ENCODE data around the gene CRTAC1. TPM values are rescaled to one million over a fixed set of nuclear protein-coding genes. Genes with fewer than 3 reads are reported as not detected.

Gene CRTAC1
- total and polyA plus RNA-seq, 2 experiments from 2014 or later = 0.47 to 1.2 TPM

DNA sequence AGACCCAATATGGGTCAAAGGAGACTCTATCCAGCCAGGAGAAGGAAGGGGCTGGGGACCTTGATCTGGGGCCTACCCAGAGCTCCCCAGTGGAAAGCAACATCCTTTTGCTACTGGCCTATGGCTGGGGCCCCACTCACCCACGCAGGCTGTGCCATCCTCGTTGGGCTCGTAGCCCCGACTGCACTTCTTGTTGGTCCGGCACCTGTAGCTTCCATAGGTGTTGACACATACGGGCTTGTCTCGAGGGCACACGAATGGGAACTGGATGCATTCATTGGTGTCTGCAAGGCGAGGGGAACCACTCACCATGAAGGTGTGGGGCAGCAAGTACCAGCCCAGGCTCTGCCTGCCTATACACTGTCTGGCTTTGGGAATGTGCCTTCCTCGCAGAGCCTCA is 150.3 kb downstream of the CRTAC1 start:
- H3K9me2 ChIP-seq (ENCODE audit: insufficient read depth) = peaks cover 14% of the 10 kb centered on the region
- no peak overlapping the region for H3K4me2 ChIP-seq
- H3K36me3 ChIP-seq (ENCODE audit: insufficient read depth) = no peaks in the 10 kb centered on the region
- no peak overlapping the region for H2AFZ ChIP-seq
- Mint-ChIP-seq H3K4me3 (no peak overlapping the region), H3K9me3 (no peaks in the 10 kb centered on the region), H3K27me3 (ENCODE audit: insufficient read depth, low read depth, poor library complexity) (peaks cover 25% of the 10 kb centered on the region), H3K36me3 (ENCODE audit: low read depth) (no peaks in the 10 kb centered on the region), H3K27ac (no peak overlapping the region), H3K4me1 (peaks cover 15% of the 10 kb centered on the region)
- TF ChIP-seq, protein P1, sequence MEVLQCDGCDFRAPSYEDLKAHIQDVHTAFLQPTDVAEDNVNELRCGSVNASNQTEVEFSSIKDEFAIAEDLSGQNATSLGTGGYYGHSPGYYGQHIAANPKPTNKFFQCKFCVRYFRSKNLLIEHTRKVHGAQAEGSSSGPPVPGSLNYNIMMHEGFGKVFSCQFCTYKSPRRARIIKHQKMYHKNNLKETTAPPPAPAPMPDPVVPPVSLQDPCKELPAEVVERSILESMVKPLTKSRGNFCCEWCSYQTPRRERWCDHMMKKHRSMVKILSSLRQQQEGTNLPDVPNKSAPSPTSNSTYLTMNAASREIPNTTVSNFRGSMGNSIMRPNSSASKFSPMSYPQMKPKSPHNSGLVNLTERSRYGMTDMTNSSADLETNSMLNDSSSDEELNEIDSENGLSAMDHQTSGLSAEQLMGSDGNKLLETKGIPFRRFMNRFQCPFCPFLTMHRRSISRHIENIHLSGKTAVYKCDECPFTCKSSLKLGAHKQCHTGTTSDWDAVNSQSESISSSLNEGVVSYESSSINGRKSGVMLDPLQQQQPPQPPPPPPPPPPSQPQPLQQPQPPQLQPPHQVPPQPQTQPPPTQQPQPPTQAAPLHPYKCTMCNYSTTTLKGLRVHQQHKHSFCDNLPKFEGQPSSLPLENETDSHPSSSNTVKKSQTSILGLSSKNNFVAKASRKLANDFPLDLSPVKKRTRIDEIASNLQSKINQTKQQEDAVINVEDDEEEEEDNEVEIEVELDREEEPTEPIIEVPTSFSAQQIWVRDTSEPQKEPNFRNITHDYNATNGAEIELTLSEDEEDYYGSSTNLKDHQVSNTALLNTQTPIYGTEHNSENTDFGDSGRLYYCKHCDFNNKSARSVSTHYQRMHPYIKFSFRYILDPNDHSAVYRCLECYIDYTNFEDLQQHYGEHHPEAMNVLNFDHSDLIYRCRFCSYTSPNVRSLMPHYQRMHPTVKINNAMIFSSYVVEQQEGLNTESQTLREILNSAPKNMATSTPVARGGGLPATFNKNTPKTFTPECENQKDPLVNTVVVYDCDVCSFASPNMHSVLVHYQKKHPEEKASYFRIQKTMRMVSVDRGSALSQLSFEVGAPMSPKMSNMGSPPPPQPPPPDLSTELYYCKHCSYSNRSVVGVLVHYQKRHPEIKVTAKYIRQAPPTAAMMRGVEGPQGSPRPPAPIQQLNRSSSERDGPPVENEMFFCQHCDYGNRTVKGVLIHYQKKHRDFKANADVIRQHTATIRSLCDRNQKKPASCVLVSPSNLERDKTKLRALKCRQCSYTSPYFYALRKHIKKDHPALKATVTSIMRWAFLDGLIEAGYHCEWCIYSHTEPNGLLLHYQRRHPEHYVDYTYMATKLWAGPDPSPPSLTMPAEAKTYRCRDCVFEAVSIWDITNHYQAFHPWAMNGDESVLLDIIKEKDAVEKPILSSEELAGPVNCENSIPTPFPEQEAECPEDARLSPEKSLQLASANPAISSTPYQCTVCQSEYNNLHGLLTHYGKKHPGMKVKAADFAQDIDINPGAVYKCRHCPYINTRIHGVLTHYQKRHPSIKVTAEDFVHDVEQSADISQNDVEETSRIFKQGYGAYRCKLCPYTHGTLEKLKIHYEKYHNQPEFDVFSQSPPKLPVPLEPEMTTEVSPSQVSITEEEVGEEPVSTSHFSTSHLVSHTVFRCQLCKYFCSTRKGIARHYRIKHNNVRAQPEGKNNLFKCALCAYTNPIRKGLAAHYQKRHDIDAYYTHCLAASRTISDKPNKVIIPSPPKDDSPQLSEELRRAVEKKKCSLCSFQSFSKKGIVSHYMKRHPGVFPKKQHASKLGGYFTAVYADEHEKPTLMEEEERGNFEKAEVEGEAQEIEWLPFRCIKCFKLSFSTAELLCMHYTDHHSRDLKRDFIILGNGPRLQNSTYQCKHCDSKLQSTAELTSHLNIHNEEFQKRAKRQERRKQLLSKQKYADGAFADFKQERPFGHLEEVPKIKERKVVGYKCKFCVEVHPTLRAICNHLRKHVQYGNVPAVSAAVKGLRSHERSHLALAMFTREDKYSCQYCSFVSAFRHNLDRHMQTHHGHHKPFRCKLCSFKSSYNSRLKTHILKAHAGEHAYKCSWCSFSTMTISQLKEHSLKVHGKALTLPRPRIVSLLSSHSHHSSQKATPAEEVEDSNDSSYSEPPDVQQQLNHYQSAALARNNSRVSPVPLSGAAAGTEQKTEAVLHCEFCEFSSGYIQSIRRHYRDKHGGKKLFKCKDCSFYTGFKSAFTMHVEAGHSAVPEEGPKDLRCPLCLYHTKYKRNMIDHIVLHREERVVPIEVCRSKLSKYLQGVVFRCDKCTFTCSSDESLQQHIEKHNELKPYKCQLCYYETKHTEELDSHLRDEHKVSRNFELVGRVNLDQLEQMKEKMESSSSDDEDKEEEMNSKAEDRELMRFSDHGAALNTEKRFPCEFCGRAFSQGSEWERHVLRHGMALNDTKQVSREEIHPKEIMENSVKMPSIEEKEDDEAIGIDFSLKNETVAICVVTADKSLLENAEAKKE (CRISPR knock-in tag; IDR thresholded peaks at IDR 0.05) = no peak
- TF ChIP-seq JUNB (IDR thresholded peaks at IDR 0.05; ENCODE audit: unreplicated experiment) (no peak), EZH2 (IDR thresholded peaks at IDR 0.05; ENCODE audit: low read depth, unreplicated experiment) (no peak), STAT1 (IDR thresholded peaks at IDR 0.05; ENCODE audit: unreplicated experiment) (no peak), ZNF114 (CRISPR knock-in tag; IDR thresholded peaks at IDR 0.05) (no peak), NANOG (IDR thresholded peaks at IDR 0.05; ENCODE audit: borderline replicate concordance) (no peak), EZH2phosphoT487 (IDR thresholded peaks at IDR 0.05; ENCODE audit: unreplicated experiment) (no peak), ZNF331 (CRISPR knock-in tag; IDR thresholded peaks at IDR 0.05; ENCODE audit: low read depth) (no peak)
- TF ChIP-seq, protein P2, sequence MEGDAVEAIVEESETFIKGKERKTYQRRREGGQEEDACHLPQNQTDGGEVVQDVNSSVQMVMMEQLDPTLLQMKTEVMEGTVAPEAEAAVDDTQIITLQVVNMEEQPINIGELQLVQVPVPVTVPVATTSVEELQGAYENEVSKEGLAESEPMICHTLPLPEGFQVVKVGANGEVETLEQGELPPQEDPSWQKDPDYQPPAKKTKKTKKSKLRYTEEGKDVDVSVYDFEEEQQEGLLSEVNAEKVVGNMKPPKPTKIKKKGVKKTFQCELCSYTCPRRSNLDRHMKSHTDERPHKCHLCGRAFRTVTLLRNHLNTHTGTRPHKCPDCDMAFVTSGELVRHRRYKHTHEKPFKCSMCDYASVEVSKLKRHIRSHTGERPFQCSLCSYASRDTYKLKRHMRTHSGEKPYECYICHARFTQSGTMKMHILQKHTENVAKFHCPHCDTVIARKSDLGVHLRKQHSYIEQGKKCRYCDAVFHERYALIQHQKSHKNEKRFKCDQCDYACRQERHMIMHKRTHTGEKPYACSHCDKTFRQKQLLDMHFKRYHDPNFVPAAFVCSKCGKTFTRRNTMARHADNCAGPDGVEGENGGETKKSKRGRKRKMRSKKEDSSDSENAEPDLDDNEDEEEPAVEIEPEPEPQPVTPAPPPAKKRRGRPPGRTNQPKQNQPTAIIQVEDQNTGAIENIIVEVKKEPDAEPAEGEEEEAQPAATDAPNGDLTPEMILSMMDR (conservative IDR thresholded peaks at IDR 0.05; ENCODE audit: low read depth in 2 of 2) = no peak
- TF ChIP-seq, protein P3, sequence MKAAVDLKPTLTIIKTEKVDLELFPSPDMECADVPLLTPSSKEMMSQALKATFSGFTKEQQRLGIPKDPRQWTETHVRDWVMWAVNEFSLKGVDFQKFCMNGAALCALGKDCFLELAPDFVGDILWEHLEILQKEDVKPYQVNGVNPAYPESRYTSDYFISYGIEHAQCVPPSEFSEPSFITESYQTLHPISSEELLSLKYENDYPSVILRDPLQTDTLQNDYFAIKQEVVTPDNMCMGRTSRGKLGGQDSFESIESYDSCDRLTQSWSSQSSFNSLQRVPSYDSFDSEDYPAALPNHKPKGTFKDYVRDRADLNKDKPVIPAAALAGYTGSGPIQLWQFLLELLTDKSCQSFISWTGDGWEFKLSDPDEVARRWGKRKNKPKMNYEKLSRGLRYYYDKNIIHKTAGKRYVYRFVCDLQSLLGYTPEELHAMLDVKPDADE (IDR thresholded peaks at IDR 0.05) = no peak
- no peak overlapping the region for H3K27ac ChIP-seq (ENCODE audit: low read depth)
- no peak overlapping the region for H3K4me3 ChIP-seq
- peaks cover 10% of the 10 kb centered on the region; the same call in 1 of the 2 replicates for H3K4me1 ChIP-seq (ENCODE audit: insufficient read depth)
- DNase-seq (ENCODE audit: low spot score) (no peak), ATAC-seq (no peak)
- no peaks in the 10 kb centered on the region for H3F3A ChIP-seq (replicated peaks; ENCODE audit: low read depth)
- no peaks in the 10 kb centered on the region for H3K79me2 ChIP-seq (replicated peaks; ENCODE audit: insufficient read depth)
- H4K20me1 ChIP-seq (replicated peaks; ENCODE audit: insufficient read depth) = no peaks in the 10 kb centered on the region
- no peaks in the 10 kb centered on the region for H3K27me3 ChIP-seq (ENCODE audit: insufficient read depth)

Data from GM23338 (cell line).